GM19025 (cell line): Measurements from ENCODE around the gene GJC2.

ENCODE experiments used
- ATAC-seq: cut with Tn5 transposase; IDR thresholded peaks from one replicate; pipeline ENCODE4 v1.9.1; 2021; ENCODE audit warnings: mild to moderate bottlenecking, low read depth, moderate library complexity; ENCODE audit not compliant: unreplicated experiment

Gene GJC2

GRCh38 chr1:228112617-228113016, 37.1 kb upstream of the GJC2 start:
- ATAC-seq: no peak

GRCh38 chr1:228114827-228115226, 34.9 kb upstream of the GJC2 start:
- ATAC-seq: no peak

- ATAC-seq: no peak
Measured at GRCh38 chr1:228117335-228117734, 32.4 kb upstream of the GJC2 start.

GRCh38 chr1:228118040-228118439, 31.7 kb upstream of the GJC2 start:
- no peak for ATAC-seq

GRCh38 chr1:228120351-228120750, 29.4 kb upstream of the GJC2 start:
- no peak for ATAC-seq

GRCh38 chr1:228120857-228121489, 28.8 kb upstream of the GJC2 start:
- no peak for ATAC-seq

GRCh38 chr1:228122921-228123441, 26.7 kb upstream of the GJC2 start:
- no peak for ATAC-seq

- ATAC-seq: no peak
Measured at GRCh38 chr1:228123505-228123904, 26.2 kb upstream of the GJC2 start.

GRCh38 chr1:228125185-228125584, 24.5 kb upstream of the GJC2 start:
- ATAC-seq: no peak

- no peak for ATAC-seq
Measured at GRCh38 chr1:228131766-228132165, 18.0 kb upstream of the GJC2 start.

- no peak for ATAC-seq
Measured at GRCh38 chr1:228134591-228134990, 15.1 kb upstream of the GJC2 start.

GRCh38 chr1:228136901-228137300, 12.8 kb upstream of the GJC2 start:
- no peak for ATAC-seq

GRCh38 chr1:228139406-228139930, 10.3 kb upstream of the GJC2 start:
- no peak for ATAC-seq

GRCh38 chr1:228139931-228140723, 9.6 kb upstream of the GJC2 start, which contains the start of gene GUK1:
Gene GUK1, plus strand, starts transcription at chr1:228140279. Its CDS starts 24 bp downstream, at chr1:228140303.
- ATAC-seq: peak; percentile 90

GRCh38 chr1:228140724-228141225, 9.0 kb upstream of the GJC2 start:
- ATAC-seq: no peak

- no peak for ATAC-seq
Measured at GRCh38 chr1:228141226-228142044, 8.3 kb upstream of the GJC2 start.

GRCh38 chr1:228142155-228142691, 7.5 kb upstream of the GJC2 start:
- no peak for ATAC-seq

GRCh38 chr1:228142701-228143136, 7.0 kb upstream of the GJC2 start:
- ATAC-seq: no peak

- ATAC-seq: no peak
Measured at GRCh38 chr1:228143480-228144192, 6.1 kb upstream of the GJC2 start.
